ENCODE measurements around the gene RAI2. TPM values are rescaled to one million over a fixed set of nuclear protein-coding genes. Genes with fewer than 3 reads are reported as not detected.

The RAI2 gene
- total RNA-seq, 2 experiments from 2014 or later: 1.5 to 2.0 TPM

DNA sequence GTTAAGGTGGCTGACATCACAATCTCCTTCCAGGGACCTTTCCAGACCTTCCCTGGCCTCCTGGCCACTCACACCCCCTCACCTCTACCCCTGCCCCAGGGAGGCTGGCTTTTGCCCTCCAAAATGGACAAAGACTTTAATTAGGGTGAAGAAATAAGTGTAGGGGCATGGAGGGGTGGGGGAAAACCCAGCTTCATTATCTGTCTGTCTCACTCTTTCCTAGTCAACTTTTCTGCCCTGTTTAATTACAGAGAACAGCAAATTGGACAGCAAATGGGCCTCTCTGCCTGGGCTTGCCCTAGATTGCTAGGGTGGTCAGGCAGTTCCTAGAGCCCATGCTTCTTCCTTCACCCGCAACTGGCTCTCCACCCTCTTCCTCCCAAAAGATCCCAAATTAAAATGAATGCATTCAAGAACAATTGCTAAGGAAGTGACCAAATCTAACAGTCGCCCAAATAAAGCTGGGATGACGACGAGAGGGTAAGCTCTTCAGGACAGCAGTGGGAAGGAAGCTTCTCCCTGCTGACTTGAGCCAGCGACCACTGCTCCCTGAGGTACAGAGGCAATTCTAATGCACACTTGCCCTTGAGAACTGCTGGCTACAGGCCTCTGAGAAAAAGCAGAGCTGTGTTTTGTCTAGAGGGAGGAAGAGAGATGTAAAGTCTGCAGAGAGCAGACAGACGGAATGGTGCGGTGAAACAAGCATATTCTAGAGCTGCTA lies 12.4 kb downstream of the RAI2 start:
- Mint-ChIP-seq H3K27me3 (no peaks in the 10 kb centered on the region), H3K9me3 (no peaks in the 10 kb centered on the region), H3K36me3 (ENCODE audit: low read depth) (no peaks in the 10 kb centered on the region), H3K27ac (no peak overlapping the region), H3K4me3 (no peak overlapping the region), H3K4me1 (ENCODE audit: low read depth) (no peaks in the 10 kb centered on the region)
- Histone ChIP-seq H3K27me3 (ENCODE audit: control insufficient read depth in 1 of 2, insufficient read depth in 2 of 2, low read length in 2 of 2) (no peaks in the 10 kb centered on the region), H3K36me3 (ENCODE audit: insufficient read depth, low read length) (no peaks in the 10 kb centered on the region), H3K9me3 (ENCODE audit: control insufficient read depth in 1 of 2, insufficient read depth in 1 of 2, low read length in 2 of 2) (no peaks in the 10 kb centered on the region), H3K27ac (ENCODE audit: low read depth in 1 of 2, low read length in 2 of 2) (no peak overlapping the region), H3K4me1 (ENCODE audit: insufficient read depth, low read length) (no peaks in the 10 kb centered on the region), H3K4me3 (ENCODE audit: low read length) (no peak overlapping the region)
- TF ChIP-seq, protein P1, sequence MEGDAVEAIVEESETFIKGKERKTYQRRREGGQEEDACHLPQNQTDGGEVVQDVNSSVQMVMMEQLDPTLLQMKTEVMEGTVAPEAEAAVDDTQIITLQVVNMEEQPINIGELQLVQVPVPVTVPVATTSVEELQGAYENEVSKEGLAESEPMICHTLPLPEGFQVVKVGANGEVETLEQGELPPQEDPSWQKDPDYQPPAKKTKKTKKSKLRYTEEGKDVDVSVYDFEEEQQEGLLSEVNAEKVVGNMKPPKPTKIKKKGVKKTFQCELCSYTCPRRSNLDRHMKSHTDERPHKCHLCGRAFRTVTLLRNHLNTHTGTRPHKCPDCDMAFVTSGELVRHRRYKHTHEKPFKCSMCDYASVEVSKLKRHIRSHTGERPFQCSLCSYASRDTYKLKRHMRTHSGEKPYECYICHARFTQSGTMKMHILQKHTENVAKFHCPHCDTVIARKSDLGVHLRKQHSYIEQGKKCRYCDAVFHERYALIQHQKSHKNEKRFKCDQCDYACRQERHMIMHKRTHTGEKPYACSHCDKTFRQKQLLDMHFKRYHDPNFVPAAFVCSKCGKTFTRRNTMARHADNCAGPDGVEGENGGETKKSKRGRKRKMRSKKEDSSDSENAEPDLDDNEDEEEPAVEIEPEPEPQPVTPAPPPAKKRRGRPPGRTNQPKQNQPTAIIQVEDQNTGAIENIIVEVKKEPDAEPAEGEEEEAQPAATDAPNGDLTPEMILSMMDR (IDR thresholded peaks at IDR 0.05): no peak
- intact Hi-C loops (cut with DNase I, micrococcal nuclease): no loop called here
- DNase-seq: no peak
- CTCF ChIA-PET: no interaction called here
- POLR2A ChIA-PET: no interaction called here
- no peak for ATAC-seq (ENCODE audit: poor library complexity)

DNA sequence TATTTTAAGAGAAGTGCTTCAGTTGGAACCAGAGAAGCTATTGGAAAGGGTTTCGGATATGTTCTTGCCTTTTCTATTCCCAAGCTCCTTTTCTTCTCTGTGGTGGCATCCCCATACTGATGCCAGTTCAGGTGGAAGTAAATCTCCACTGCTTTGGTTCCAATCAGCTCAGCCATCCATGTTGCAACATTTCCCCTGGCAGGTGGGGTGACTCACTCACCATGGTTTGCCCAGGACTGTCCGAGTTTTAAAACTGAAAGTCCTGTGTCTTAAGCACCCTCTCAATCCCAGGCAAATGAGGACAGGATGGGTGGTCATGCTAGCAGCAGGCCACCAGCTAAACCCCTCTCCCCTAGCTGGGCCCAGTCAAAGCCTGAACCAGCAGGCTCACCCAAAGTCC lies 15.1 kb downstream of the RAI2 start:
- no peaks in the 10 kb centered on the region for H3K9me3 ChIP-seq (ENCODE audit: control insufficient read depth in 1 of 2, insufficient read depth in 1 of 2, low read length in 2 of 2)
- POLR2A ChIA-PET: no interaction called here
- ATAC-seq (ENCODE audit: poor library complexity): no peak
- H3K27me3 Mint-ChIP-seq: no peaks in the 10 kb centered on the region
- CTCF ChIA-PET: no interaction called here
- no peaks in the 10 kb centered on the region for H3K4me1 Mint-ChIP-seq (ENCODE audit: low read depth)
- no peak for DNase-seq
- H3K36me3 ChIP-seq (ENCODE audit: insufficient read depth, low read length): no peaks in the 10 kb centered on the region
- no peak overlapping the region for H3K27ac Mint-ChIP-seq
- H3K4me3 Mint-ChIP-seq: no peak overlapping the region
- H3K27me3 ChIP-seq (ENCODE audit: control insufficient read depth in 1 of 2, insufficient read depth in 2 of 2, low read length in 2 of 2): no peaks in the 10 kb centered on the region
- no peaks in the 10 kb centered on the region for H3K9me3 Mint-ChIP-seq
- TF ChIP-seq, protein P1 (IDR thresholded peaks at IDR 0.05): no peak
- no peak overlapping the region for H3K27ac ChIP-seq (ENCODE audit: low read depth in 1 of 2, low read length in 2 of 2)
- no peak overlapping the region for H3K4me3 ChIP-seq (ENCODE audit: low read length)
- intact Hi-C loops (cut with DNase I, micrococcal nuclease): no loop called here
- H3K4me1 ChIP-seq (ENCODE audit: insufficient read depth, low read length): no peaks in the 10 kb centered on the region
- H3K36me3 Mint-ChIP-seq (ENCODE audit: low read depth): no peaks in the 10 kb centered on the region

DNA sequence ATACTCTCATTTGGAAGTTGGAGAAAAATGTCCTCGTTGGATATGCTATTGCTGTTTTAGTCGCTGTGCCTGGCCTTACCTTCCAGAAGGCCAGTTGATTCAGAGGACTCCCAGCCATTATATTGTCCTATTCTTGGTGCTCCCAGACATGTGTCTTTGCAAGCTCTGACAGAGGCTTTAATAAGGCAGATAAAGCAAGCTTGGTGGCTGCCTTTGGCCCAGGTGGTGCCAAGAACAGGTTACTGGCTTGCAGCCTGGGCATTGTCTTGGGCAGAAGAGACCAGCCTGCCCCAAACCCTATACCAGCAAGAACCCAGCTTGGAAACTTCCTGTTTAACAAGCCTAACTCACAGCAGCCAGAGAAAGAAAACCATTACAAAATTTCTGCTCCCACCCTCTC lies 16.9 kb downstream of the RAI2 start:
- POLR2A ChIA-PET: no interaction called here
- Histone ChIP-seq H3K36me3 (ENCODE audit: insufficient read depth, low read length) (no peaks in the 10 kb centered on the region), H3K4me1 (ENCODE audit: insufficient read depth, low read length) (no peaks in the 10 kb centered on the region), H3K4me3 (ENCODE audit: low read length) (no peak overlapping the region), H3K27ac (ENCODE audit: low read depth in 1 of 2, low read length in 2 of 2) (no peak overlapping the region), H3K27me3 (ENCODE audit: control insufficient read depth in 1 of 2, insufficient read depth in 2 of 2, low read length in 2 of 2) (no peaks in the 10 kb centered on the region), H3K9me3 (ENCODE audit: control insufficient read depth in 1 of 2, insufficient read depth in 1 of 2, low read length in 2 of 2) (no peaks in the 10 kb centered on the region)
- TF ChIP-seq, protein P1 (IDR thresholded peaks at IDR 0.05): no peak
- no peaks in the 10 kb centered on the region for H3K9me3 Mint-ChIP-seq
- intact Hi-C loops (cut with DNase I, micrococcal nuclease): no loop called here
- no peaks in the 10 kb centered on the region for H3K27me3 Mint-ChIP-seq
- no peaks in the 10 kb centered on the region for H3K36me3 Mint-ChIP-seq (ENCODE audit: low read depth)
- DNase-seq: no peak
- CTCF ChIA-PET: no interaction called here
- no peak overlapping the region for H3K4me3 Mint-ChIP-seq
- no peak for ATAC-seq (ENCODE audit: poor library complexity)
- no peak overlapping the region for H3K27ac Mint-ChIP-seq
- no peaks in the 10 kb centered on the region for H3K4me1 Mint-ChIP-seq (ENCODE audit: low read depth)

All from CD4-positive, alpha-beta T cell (primary cell).